SK-N-MC (cell line): Measurements from ENCODE around the gene LYZL4.

Experiments used
- EZH2 ChIP-seq: fragments of 200-600 bp; sonication (generic); IDR thresholded peaks from one replicate; pipeline ENCODE4 v1.6.1; 2017; ENCODE audit warnings: antibody characterized with exemption
- FOXP2 ChIP-seq: optimal IDR thresholded peaks from 2 replicates; pipeline ENCODE3; 2011; ENCODE audit warnings: mild to moderate bottlenecking, moderate library complexity; ENCODE audit not compliant: insufficient read depth; ENCODE audit errors: extremely low read length, control extremely low read depth
- POLR2AphosphoS5 ChIP-seq: IDR thresholded peaks from 2 replicates; pipeline ENCODE4 v1.6.1; 2012; ENCODE audit warnings: mild to moderate bottlenecking, low read depth, low read length, borderline replicate concordance

DNA sequence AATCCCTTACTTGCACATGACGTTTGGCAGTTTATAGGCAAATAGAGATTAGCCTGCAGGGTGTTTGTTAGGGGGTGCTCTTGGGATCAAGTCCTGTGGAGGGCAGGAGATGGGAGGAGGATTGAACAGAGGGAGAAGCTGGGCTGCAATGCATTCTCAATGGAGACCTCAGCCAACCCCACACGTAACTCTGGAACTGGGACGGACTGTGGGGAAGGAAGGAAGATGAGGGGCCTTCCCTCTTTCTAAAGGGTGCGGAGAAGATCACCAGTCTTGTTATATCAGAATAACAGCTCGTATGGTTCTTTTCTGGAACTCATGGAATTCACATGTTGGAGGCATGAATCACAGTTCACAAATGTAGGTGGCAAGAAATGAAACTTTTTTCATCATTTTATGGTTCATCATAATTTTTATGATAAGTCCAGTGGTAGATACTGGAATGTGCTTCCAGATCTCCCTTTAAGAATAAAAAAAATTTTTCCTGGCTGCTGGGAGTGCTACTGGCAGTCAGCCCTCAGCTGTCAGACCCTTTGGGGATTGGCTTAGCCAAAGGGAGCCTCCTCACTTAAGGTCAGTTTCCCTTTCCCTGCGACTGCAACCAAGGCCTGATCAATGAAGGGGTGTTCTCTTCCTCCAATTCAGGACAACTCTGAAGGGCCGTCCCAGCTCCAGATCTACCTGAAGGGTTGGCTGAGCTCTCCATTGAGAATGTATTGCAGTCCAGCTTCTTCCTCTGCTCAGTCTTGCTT, 20.5 kb upstream of the LYZL4 start:
- TF ChIP-seq POLR2AphosphoS5 (no peak), EZH2 (no peak), FOXP2 (no peak)
